GM21737 (cell line): ENCODE measurements around the gene SSC5D.
"Not testable (repeated sequence)": the region's sequence is repeated elsewhere in the genome, so short reads cannot be mapped to it uniquely, and the experiment has no call there.

Experiments
- ATAC-seq: cut with Tn5 transposase; IDR thresholded peaks from one replicate; pipeline ENCODE4 v1.9.1; 2021; ENCODE audit warnings: mild to moderate bottlenecking, moderate library complexity; ENCODE audit not compliant: unreplicated experiment

Gene SSC5D

GRCh38 chr19:55486043-55486970, 1.9 kb upstream of the SSC5D start:
- ATAC-seq = no peak

GRCh38 chr19:55486971-55487923, 989 bp upstream of the SSC5D start:
- no peak for ATAC-seq

GRCh38 chr19:55488986-55489710, 912 bp downstream of the SSC5D start:
- no peak for ATAC-seq

GRCh38 chr19:55489711-55490477, 1.7 kb downstream of the SSC5D start:
- ATAC-seq = no peak

GRCh38 chr19:55490478-55491432, 2.5 kb downstream of the SSC5D start:
- no peak for ATAC-seq

GRCh38 chr19:55491546-55492360, 3.5 kb downstream of the SSC5D start:
- ATAC-seq = no peak

- no peak for ATAC-seq
Observed at GRCh38 chr19:55492362-55492944, 4.2 kb downstream of the SSC5D start.

- no peak for ATAC-seq
Observed at GRCh38 chr19:55493052-55493644, 4.9 kb downstream of the SSC5D start.

GRCh38 chr19:55493645-55494171, 5.5 kb downstream of the SSC5D start:
- ATAC-seq = no peak

- no peak for ATAC-seq
Observed at GRCh38 chr19:55494172-55494761, 6.0 kb downstream of the SSC5D start.

- ATAC-seq = no peak
Observed at GRCh38 chr19:55495646-55496349, 7.6 kb downstream of the SSC5D start.

GRCh38 chr19:55496820-55497219, 8.6 kb downstream of the SSC5D start:
- not testable (repeated sequence) for ATAC-seq

GRCh38 chr19:55497763-55498162, 9.5 kb downstream of the SSC5D start:
- ATAC-seq = no peak

- no peak for ATAC-seq
Observed at GRCh38 chr19:55498246-55498840, 10.1 kb downstream of the SSC5D start.

- no peak for ATAC-seq
Observed at GRCh38 chr19:55500368-55500952, 12.2 kb downstream of the SSC5D start.
